ENCODE data around the gene ADGRV1.
A peak's percentile ranks its signal among the peaks of the same experiment; 100 is the strongest.
"Not testable (repeated sequence)": the region's sequence is repeated elsewhere in the genome, so short reads cannot be mapped to it uniquely, and the experiment has no call there.

ADGRV1 gene

DNA sequence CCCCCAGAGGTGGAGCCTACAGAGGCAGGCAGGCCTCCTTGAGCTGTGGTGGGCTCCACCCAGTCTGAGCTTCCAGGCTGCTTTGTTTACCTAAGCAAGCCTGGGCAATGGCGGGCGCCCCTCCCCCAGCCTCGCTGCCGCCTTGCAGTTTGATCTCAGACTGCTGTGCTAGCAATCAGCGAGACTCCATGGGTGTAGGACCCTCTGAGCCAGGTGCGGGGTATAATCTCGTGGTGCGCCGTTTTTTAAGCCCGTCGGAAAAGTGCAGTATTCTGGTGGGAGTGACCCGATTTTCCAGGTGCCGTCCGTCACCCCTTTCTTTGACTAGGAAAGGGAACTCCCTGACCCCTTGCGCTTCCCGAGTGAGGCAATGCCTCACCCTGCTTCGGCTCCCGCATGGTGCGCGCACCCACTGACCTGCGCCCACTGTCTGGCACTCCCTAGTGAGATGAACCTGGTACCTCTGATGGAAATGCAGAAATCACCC, 109.5 kb downstream of the ADGRV1 start:
- H3K9me3 ChIP-seq (ENCODE audit: control insufficient read depth, insufficient read depth, low read depth, low read length); H3K36me3 ChIP-seq (ENCODE audit: control insufficient read depth in 2 of 2, insufficient read depth in 1 of 2, low read length in 2 of 2); H3K4me3 ChIP-seq (ENCODE audit: low read depth, low read length); POLR2A ChIA-PET; H3K4me1 ChIP-seq (ENCODE audit: control insufficient read depth, insufficient read depth, low read length): not testable (repeated sequence)
- peak overlapping the region; percentile 33; the same call in 1 of the 2 replicates for H3K27ac ChIP-seq (ENCODE audit: extremely low read depth, low read depth, low read length)
- CTCF ChIA-PET, result interaction anchor here (0.8 kb wide), 1 partner anchor 63 kb away, joined by 6 read pairs; no protein-coding TSS in a partner anchor
- 0 out of 2 replicates have a peak, but pooled peaks have one; percentile 38 for TF ChIP-seq ZBTB17 (tag by site-specific recombination; IDR thresholded peaks at IDR 0.05)
- TF ChIP-seq YY1 (tag by site-specific recombination; IDR thresholded peaks at IDR 0.05), result peak; percentile 75
- TF ChIP-seq, protein P1, sequence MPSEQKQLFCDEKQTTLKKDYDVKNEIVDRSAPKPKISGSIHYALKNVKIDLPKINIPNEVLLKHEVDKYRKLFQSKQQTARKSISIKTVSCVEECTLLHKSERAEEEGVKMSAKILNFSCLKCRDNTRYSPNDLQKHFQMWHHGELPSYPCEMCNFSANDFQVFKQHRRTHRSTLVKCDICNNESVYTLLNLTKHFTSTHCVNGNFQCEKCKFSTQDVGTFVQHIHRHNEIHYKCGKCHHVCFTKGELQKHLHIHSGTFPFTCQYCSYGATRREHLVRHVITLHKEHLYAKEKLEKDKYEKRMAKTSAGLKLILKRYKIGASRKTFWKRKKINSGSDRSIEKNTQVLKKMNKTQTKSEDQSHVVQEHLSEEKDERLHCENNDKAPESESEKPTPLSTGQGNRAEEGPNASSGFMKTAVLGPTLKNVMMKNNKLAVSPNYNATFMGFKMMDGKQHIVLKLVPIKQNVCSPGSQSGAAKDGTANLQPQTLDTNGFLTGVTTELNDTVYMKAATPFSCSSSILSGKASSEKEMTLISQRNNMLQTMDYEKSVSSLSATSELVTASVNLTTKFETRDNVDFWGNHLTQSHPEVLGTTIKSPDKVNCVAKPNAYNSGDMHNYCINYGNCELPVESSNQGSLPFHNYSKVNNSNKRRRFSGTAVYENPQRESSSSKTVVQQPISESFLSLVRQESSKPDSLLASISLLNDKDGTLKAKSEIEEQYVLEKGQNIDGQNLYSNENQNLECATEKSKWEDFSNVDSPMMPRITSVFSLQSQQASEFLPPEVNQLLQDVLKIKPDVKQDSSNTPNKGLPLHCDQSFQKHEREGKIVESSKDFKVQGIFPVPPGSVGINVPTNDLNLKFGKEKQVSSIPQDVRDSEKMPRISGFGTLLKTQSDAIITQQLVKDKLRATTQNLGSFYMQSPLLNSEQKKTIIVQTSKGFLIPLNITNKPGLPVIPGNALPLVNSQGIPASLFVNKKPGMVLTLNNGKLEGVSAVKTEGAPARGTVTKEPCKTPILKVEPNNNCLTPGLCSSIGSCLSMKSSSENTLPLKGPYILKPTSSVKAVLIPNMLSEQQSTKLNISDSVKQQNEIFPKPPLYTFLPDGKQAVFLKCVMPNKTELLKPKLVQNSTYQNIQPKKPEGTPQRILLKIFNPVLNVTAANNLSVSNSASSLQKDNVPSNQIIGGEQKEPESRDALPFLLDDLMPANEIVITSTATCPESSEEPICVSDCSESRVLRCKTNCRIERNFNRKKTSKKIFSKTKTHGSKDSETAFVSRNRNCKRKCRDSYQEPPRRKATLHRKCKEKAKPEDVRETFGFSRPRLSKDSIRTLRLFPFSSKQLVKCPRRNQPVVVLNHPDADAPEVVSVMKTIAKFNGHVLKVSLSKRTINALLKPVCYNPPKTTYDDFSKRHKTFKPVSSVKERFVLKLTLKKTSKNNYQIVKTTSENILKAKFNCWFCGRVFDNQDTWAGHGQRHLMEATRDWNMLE (tag by site-specific recombination; conservative IDR thresholded peaks at IDR 0.05; ENCODE audit: low read depth), result 0 out of 2 replicates have a peak, but pooled peaks have one; percentile 11
- 0 out of 2 replicates have a peak, but pooled peaks have one; percentile 23 for TF ChIP-seq KLF8 (tag by site-specific recombination; IDR thresholded peaks at IDR 0.05)
- TF ChIP-seq GLIS2 (tag by site-specific recombination; IDR thresholded peaks at IDR 0.05), result peak; percentile 7; the same call in 1 of the 2 replicates
- TF ChIP-seq, protein P2, sequence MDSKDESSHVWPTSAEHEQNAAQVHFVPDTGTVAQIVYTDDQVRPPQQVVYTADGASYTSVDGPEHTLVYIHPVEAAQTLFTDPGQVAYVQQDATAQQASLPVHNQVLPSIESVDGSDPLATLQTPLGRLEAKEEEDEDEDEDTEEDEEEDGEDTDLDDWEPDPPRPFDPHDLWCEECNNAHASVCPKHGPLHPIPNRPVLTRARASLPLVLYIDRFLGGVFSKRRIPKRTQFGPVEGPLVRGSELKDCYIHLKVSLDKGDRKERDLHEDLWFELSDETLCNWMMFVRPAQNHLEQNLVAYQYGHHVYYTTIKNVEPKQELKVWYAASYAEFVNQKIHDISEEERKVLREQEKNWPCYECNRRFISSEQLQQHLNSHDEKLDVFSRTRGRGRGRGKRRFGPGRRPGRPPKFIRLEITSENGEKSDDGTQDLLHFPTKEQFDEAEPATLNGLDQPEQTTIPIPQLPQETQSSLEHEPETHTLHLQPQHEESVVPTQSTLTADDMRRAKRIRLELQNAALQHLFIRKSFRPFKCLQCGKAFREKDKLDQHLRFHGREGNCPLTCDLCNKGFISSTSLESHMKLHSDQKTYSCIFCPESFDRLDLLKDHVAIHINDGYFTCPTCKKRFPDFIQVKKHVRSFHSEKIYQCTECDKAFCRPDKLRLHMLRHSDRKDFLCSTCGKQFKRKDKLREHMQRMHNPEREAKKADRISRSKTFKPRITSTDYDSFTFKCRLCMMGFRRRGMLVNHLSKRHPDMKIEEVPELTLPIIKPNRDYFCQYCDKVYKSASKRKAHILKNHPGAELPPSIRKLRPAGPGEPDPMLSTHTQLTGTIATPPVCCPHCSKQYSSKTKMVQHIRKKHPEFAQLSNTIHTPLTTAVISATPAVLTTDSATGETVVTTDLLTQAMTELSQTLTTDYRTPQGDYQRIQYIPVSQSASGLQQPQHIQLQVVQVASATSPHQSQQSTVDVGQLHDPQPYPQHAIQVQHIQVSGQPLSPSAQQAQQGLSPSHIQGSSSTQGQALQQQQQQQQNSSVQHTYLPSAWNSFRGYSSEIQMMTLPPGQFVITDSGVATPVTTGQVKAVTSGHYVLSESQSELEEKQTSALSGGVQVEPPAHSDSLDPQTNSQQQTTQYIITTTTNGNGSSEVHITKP (tag by site-specific recombination; IDR thresholded peaks at IDR 0.05), result peak; percentile 60
- peak; percentile 42; the same call in 1 of the 2 replicates for TF ChIP-seq ZNF121 (tag by site-specific recombination; IDR thresholded peaks at IDR 0.05)
- peak; percentile 51 for TF ChIP-seq ZIC2 (tag by site-specific recombination; IDR thresholded peaks at IDR 0.05)
- peak; percentile 27; the same call in 1 of the 2 replicates for TF ChIP-seq SP7 (tag by site-specific recombination; IDR thresholded peaks at IDR 0.05)
- TF ChIP-seq, protein P3, sequence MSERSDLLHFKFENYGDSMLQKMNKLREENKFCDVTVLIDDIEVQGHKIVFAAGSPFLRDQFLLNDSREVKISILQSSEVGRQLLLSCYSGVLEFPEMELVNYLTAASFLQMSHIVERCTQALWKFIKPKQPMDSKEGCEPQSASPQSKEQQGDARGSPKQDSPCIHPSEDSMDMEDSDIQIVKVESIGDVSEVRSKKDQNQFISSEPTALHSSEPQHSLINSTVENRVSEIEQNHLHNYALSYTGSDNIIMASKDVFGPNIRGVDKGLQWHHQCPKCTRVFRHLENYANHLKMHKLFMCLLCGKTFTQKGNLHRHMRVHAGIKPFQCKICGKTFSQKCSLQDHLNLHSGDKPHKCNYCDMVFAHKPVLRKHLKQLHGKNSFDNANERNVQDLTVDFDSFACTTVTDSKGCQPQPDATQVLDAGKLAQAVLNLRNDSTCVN (tag by site-specific recombination; optimal IDR thresholded peaks at IDR 0.05), result peak; percentile 60
- TF ChIP-seq ZNF501 (tag by site-specific recombination; IDR thresholded peaks at IDR 0.05), result peak; percentile 86
- peak; percentile 57 for TF ChIP-seq EGR2 (tag by site-specific recombination; IDR thresholded peaks at IDR 0.05; ENCODE audit: low read depth)
- TF ChIP-seq ZSCAN30 (tag by site-specific recombination; IDR thresholded peaks at IDR 0.05), result peak; percentile 57; the same call in 1 of the 2 replicates
- TF ChIP-seq ZNF394 (tag by site-specific recombination; IDR thresholded peaks at IDR 0.05; ENCODE audit: borderline replicate concordance), result peak; percentile 44; the same call in 1 of the 2 replicates
- TF ChIP-seq ZBTB8A (tag by site-specific recombination; IDR thresholded peaks at IDR 0.05), result peak; percentile 57
- peak; percentile 95 for TF ChIP-seq ZBTB48 (tag by site-specific recombination; IDR thresholded peaks at IDR 0.05)
- peak; percentile 45; the same call in 1 of the 2 replicates for TF ChIP-seq ZNF561 (tag by site-specific recombination; IDR thresholded peaks at IDR 0.05; ENCODE audit: borderline replicate concordance)
- peak; percentile 84 for TF ChIP-seq ZNF341 (tag by site-specific recombination; IDR thresholded peaks at IDR 0.05; ENCODE audit: low read depth)
- peak; percentile 82 for TF ChIP-seq KLF1 (tag by site-specific recombination; IDR thresholded peaks at IDR 0.05)
- 0 out of 2 replicates have a peak, but pooled peaks have one; percentile 18 for TF ChIP-seq KLF10 (tag by site-specific recombination; IDR thresholded peaks at IDR 0.05)
- TF ChIP-seq ZFP69B (tag by site-specific recombination; IDR thresholded peaks at IDR 0.05), result peak; percentile 85; the same call in 1 of the 2 replicates
- peak; percentile 36 for TF ChIP-seq ZFHX2 (tag by site-specific recombination; conservative IDR thresholded peaks at IDR 0.05)
- peak; percentile 80 for TF ChIP-seq ZNF335 (tag by site-specific recombination; conservative IDR thresholded peaks at IDR 0.05)
- TF ChIP-seq ZNF423 (tag by site-specific recombination; IDR thresholded peaks at IDR 0.05), result peak; percentile 62
- peak; percentile 70 for TF ChIP-seq ZBTB20 (tag by site-specific recombination; IDR thresholded peaks at IDR 0.05)
- TF ChIP-seq MZF1 (tag by site-specific recombination; IDR thresholded peaks at IDR 0.05; ENCODE audit: borderline replicate concordance), result peak; percentile 42; the same call in 1 of the 2 replicates
- peak; percentile 52; the same call in 1 of the 2 replicates for TF ChIP-seq ZNF18 (tag by site-specific recombination; IDR thresholded peaks at IDR 0.05)
- TF ChIP-seq SP3 (tag by site-specific recombination; IDR thresholded peaks at IDR 0.05), result peak; percentile 33
